Stimulated activated CD4-positive, alpha-beta T cell treated with anti-CD3 and anti-CD28 coated beads, Interleukin-12 subunit alpha, Interleukin-12 subunit beta, amount 100 ng/mL, for 24 hours (primary cell): ENCODE measurements around the gene ADA.
"Not testable (repeated sequence)": the region's sequence is repeated elsewhere in the genome, so short reads cannot be mapped to it uniquely, and the experiment has no call there.

Experiments used
- DNase-seq, 2 experiments: peaks; one replicate each; pipeline ENCODE4 v3.0.0-alpha.2; 2020; ENCODE audit warnings: low read depth in 2 of 2

ADA gene

DNA sequence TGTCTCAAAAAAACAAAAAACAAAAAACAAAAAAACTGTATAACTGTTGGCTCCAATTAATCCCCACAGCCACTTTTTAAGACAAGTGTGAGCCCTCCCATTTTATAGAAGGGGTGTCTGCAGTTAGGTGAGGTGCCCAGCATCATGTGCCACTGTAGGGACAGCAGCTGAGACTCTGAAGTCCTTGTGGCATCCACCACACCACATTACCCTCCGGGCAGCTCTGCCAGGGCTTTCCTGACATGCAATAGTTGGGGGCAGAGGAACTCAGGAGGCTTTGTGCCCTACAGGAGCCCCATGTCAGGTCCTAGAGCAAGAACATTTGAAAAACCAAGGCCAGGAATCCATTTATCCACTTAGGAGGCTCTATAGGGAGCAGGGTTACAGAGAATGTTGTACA is 51.8 kb downstream of the ADA start:
- DNase-seq: no peak

DNA sequence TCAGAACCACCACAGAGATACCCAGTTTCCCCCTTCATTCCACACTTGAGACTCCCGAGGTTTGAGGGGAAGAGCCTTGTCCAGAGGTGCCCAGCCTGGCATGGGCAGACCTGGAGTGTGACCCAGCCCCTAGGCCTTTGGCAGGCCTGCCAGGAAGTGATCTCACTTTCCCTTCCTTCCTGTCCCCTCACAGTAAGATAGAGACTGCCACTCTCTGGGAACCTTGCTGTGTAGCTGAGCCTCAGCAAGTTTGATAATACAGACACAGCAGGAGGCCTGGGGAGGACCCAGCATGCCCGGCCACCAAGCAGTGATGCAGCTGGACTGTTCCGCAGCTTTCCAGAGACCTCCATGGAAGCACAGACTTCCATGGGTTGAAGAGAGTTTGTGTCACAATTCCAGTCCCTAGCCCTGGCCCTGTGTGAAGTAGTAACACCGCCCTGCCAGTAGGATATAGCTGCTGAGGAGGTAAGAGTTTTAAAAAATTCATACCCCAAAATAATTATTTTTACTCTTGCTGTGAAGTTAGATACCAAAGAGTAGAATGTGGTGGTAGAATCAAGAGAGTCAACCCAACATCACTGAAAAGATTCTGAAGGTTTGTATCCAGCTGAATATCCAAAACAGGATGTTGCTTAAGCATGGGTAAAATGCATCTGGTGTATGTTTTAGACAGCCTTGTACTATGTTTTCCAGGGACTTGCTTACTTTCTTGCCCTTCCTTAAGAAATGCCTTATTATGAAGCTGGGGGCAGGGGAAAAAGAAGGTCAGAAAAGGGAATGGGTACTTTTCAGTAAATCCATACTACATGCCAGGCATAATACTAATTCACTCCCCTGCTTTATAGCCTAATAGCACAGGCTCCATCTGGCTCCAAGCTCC is 52.8 kb downstream of the ADA start:
- DNase-seq: no peak

DNA sequence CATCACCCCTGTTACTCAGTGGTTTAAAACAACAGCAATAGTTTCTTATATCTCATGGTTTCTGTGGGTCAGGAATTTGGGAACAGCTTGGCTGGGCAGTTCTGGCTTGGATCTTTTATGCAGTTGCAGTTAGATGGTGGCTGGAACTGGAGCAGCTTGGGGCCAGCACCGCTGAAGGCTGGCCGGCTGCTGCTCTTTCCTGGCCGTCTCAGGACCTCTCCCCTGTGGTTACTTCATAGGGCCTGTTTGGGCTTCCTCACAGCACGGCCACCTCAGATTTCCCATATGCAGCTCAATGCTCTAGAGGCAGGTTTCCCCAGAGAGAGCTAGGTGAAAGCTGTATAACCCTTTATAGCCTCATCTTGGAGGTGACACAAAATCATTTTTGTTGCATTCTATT is 53.6 kb downstream of the ADA start:
- DNase-seq: no peak

DNA sequence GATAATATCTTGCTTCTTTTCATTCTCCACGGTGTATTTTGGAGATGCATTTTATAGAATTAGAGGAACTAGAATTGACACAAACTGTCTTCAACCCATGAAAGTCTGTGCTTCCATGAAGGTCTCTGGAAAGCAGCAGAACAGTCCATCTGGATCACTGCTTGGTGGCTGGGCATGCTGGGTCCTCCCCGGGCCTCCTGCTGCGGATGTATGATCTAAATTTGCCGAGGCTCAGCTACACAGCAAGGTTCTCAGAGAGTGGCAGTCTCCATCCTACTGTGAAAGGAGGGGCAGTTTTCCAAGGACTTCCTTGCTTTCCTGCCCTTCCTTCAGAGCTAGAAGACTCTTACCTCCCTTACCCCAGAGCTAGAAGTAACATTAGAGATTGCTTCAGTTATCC is 54.0 kb downstream of the ADA start:
- DNase-seq: no peak

DNA sequence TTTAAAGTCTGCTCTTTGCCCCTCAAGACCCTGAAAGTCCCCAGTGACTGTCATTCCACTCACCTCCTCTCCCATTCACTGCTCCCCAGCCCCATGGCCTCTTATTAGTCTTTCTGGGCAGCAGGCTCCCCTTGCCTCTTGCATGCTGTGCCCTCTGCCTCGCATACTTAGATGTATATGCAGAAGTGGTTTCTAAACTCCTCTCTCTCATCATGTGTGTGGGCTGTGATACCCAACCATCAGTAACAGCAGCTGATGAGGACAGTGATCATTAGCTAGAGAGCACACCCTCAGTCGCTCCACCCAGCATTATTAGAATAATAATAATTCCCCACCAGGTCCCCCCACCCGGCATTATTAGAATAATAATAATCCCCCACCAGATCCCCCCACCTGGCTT is 54.6 kb downstream of the ADA start:
- no peak for DNase-seq

DNA sequence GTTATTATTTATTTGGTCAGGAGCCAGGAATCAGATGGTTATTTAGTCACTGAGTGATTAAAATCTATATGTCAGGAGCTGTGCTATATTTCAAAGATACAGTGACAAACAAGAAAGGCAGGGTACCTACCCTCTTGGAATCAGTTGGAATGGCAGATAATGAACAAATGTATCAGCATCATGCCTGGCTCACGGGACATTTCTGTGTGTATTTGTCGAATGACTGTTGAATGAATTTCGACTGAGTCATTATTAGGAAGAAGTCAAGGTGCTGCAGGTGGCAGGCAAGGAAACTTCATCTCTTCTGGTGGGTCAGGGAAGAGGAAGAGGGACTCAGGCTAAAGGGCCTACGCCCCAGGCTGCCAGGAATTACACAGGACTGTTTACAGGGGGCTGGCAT is 55.5 kb downstream of the ADA start:
- no peak for DNase-seq

DNA sequence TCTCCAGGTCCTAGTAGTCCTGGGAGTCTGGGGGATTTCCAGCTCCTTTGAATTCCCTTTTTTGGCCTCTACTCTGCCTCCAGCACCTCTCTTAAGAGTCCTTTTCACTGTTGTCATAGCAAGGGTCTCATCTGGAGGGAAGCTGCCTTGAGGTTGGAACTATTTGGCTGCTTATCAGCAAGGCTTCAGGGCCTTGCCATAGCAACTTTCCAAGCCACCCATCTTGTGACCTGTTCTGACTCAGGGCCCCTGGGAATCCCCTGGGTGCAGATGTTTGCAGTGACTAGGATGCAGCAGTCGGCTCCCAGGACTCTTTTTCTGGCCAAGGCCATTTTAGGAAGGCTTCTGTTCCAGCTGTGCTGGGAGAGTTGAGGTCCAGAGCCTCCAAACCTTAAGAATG is 56.8 kb downstream of the ADA start:
- DNase-seq: no peak

DNA sequence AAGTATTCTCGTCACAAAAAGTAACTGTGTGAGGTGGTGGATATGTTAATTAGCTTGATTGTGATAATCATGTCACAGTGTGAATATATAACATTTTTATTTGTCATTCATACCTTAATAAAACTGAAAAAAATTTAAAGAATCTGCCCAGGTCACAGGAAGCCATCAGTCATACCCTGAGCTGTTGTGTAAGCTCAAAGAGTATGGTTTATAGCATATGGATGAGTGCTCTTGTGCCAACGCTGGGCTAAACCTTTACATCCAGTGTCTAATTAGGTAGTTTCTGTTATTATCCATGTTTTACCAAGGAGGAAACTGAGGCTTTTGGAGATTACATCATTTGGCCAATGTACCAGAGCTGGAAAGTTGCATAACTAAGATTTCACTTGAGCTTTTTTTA is 57.7 kb downstream of the ADA start:
- no peak for DNase-seq

DNA sequence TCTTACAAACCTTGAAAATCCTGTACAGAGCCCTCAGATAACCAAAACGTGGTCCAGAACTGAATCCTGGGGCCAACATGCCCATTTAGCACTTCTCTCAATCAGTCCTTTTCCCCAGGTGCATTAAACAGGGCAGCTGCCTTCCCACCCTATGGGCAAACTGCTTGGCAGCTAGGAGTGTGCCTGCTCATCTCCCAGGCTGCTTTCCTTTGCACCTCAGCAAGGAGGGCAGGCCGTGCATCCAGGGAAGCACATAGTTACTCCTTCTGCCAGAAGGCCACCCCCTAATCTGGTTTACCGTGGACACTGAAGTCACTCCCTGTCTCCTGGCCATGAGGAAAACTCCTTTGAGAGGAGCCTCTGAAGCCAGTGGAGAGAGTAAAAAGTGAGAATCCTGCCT is 59.1 kb downstream of the ADA start:
- no peak for DNase-seq

DNA sequence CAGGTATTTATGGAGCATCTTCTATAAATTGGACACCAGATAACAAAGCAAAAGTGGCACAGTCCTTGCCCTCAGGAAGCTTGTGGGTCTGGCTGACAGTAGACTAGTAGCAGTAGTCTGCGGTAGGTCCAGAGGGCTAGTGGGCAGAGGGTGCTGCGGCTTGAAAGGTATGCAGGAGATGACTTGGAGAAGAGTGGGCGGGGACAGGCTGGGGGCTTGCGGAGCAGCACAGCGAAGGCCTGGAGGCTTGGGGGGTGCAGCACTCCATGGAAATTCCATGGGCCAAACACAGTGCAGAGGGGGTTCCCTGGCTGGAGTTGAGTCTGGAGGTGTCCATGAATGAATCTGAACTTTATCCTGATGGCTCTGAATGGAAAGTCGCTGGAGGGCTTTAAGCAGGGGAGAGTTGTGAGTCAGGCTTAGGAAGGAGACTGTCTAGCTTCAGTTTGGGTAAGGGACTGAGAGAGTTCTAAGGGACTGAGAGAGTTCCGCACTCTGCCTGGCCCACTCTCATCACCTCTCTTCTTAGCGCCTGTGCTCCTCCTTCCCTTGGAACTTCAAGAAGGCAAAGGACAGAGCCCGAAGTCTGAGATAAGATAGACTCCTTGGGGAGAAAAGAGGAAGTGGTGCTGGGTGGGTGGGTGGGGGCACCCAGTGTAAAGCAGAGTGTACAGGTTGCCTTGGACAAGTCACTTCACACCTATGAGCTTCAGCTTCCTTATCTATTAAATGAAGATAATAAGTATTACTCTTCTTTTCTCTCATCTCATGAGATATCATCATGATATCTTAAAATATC is 60.3 kb downstream of the ADA start:
- no peak for DNase-seq

DNA sequence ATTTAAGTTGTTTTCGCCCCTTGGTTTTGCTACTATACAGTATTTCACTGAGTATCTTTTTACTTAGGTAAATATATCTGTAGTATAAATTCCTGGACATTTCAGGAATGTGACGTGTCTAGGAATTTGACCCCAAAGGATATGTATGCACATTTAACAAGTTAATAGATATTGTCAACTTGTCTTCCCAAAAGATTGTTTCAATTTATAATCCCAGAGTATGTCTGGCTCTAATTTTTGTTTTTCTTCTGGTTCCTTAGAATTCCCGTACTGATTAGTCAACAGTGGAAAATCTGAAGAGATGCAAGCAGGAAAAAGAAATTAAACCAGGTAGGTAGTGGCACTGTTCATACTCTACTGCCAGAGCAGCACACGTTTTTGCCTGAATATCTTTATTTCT is 62.0 kb downstream of the ADA start:
- no peak for DNase-seq

DNA sequence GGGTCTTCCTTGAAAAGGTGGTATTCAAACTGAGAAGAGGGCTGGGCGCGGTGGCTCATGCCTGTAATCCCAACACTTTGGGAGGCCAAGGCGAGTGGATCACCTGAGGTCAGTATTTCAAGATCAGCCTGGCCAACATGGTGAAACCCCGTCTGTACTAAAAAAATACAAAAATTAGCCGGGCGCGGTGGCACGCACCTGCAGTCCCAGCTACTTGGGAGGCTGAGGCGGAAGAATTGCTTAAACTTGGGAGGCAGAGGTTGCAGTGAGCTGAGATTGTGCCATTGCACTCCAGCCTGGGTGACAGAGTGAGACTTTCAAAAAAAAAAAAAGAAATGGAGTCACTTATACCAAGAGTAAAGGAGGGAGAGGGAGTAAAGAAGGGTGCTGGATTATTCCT is 63.2 kb downstream of the ADA start:
- not testable (repeated sequence) for DNase-seq

DNA sequence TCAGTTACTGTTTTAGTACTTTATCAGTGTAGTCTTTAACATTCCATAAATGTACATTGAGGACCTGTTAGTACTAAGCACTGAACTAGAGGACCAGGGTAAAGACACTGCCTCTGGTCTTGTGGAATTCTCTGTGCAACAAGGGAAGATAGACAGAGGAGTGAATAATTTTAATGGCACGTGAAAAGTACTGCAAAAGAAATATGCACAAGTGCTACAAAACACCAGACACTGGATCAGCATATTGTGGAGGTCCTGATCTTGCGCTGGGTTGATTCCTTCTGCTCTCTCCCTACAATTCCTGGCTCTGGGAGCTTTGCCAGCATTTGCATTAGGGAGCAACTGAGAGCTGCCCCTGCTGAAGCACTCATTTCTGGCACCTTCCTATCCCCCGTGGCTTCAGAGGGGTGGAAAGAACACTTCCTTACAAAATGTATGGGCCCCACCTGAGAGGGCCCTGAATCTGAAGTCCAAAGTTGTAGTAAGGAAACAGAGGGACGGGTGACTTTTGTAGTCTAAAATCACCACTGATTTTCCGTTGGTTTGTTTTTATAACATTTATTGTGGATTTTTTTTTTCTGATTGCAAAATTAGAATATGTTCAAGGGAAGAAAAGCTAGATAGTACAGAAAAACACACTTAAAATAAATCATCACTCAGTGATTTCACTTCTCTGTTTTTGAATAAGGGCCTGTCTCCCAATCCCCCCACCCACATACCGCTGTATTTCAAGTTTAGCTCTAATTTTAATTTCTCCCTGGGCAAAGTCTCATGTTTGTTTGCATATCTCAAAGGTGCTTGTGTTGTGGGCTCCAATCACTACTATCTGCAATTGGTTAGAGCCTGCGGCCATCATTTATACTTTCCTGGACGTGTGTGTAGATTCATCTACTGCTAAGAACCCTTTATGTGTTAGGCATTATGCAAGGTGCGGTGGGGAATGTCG is 64.2 kb downstream of the ADA start:
- DNase-seq: no peak

DNA sequence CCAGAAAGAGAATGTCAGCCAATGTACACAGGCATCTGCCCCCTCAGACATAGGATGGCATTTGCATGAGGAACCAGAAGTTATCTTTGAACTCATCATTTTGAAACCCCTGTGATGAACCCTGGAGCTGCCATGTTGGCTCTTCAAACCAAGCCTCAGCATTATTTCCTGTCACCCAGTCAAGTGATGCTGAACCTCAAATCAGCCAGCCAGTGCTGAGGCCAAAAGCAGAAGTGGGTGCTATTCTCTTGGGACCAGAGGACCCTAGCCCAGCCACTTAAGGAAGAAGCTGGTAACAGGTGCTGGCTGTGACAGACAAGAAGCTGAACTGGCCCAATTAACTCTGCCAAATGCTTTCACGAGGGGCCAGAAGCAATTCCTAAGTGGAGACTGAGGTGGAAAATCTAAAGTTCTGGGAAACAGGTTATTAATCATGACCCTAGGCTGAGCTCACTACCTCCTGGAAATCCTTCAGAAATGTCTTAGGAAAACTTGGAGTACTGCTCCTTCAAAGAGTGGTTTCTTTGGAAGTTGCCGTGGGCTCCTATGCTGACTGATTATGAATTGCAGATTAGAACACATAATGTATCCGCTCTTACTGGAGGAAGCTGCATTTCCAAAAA is 65.1 kb downstream of the ADA start:
- no peak for DNase-seq

DNA sequence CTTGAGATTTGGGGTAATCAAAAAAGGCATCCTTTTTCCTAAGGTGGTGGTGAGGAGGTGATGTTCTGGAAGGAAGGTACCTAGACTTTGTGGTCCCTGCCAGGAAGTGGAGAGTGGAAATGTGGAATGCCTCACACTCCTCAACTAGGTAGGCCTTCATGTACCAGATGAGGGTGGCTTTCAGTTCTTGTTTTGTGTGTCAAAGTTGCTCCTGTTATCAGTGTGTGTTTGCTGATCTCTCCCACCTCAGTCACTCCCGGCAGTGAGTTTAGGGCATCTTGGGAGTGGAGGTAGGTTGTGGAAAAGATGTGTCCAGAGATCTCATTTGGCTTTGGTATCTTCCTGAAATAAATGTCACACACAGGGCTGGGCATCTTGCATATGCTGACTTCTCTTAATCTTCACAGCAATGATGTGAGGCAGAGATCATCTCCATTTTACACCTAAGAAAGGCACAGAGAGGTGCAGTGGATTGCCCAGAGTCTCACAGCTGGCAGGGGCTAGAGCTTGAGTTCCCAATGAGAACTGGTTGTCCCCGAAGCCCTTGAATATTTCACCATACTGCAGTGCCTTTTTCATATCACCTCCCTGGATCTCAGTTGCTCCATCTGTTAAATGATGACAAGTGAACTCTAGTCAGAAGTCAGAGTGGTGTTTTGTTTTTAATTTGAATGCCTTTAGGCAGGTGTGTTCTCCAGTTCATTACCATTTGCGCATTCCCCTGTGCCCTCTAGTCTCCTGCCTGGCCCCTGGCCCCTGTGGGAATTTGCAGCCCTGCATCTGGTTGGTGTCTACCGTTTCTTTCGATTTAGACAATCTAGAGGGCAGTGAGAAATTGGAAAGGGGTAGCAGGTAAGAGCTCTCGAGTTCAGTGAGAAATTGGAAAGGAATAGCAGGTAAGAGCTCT is 66.2 kb downstream of the ADA start:
- no peak for DNase-seq

DNA sequence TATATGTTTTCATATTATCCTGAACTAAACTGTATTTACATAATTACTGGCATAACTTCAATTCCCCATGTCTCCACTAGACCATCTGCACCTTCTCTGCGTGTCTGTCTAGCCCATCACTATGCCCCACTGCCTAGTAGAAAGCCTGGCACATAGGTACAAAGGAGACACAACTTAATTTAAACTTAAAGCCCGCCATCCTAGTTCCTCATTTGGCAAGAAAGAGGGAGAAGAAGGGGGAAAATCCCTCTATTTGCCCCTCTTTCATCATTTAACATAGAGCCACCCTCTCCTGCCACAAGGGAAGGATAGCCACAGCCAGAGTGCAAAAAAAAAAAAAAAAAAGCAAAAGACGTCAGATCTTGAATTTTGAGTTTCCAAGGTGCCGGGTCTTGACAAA is 67.3 kb downstream of the ADA start:
- DNase-seq: no peak

DNA sequence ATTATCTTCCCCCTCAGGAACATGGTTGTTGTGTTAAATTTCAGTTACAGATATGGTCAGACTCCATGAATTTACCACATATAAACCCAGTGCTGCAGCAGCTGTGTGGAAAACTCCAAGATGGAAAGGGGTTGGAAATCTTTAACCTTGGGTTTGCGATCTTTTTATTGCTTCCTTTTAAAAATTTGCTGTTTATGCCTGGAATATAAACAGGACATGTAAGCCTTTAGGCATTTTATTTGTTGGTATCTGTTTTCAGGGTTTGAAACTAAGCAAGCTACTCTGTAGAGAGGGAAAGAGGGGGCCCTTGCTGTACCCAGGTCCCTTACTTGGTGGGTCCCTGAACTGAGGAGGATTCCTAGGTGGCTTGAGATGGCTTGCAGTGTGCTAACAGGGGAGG is 68.3 kb downstream of the ADA start:
- no peak for DNase-seq

DNA sequence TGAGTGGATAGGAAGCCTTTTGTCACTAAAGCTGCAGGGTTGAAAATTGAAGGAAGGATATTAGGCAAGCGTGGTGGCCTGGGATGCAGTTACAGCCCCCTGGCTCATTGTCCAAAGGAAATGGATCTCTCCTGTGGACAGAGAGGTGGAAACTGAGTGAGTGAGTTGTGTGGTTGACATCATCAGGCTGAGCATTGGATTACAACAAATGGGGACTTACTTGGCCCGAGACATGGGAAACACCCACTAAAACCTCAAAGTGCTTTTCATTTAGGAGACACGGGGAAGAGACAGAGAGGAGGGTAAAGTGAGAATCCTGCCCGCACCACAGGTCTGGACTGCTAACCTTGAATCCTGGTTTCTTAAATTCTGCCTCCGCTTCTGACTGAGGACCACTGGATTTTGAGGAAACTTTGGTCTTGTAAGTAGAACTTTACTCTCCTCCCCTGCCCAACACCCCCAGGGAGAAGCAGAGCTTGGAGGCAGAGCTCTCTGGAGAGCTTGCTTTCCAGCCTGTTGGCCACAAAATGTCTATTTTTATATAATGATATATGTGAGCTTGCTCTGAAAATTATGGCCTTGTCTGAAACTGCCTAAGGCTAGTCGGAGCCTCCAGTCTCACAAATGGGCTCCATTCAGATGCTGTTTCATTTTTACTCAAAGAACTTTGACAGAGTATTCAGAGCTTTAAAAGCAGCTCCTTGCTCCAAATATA is 69.0 kb downstream of the ADA start, which contains the start of gene PKIG:
Gene PKIG (plus strand): TSS at position 269 of the 715 bp plus-strand sequence. CDS start 31,978 bp downstream, outside the sequence.
- no peak for DNase-seq

DNA sequence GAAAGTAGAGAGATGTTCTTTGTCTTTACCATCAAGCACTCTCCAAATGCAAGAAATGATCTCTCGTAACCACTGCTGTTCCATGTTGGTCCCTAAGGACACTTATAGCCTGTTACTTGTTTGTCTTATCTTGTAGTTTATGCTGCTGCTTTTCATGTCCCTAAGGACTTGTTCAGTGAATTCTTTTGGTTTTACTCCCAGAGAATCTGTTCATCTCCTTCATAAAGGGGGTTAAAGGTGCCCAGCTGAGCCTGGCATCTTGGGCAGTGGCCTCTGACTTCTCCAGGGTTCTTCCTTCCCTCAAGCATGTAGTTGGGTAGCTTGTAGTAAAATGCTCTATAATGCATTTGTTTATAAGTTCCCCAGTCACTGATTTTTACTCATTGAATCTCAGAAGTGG is 70.0 kb downstream of the ADA start:
- no peak for DNase-seq
